GM21528 (cell line): ENCODE measurements around the gene LBH.

Experiments
- ATAC-seq: cut with Tn5 transposase; IDR thresholded peaks from one replicate; pipeline ENCODE4 v1.9.1; 2021; ENCODE audit warnings: mild to moderate bottlenecking, moderate library complexity; ENCODE audit not compliant: unreplicated experiment, low FRiP score

LBH gene

DNA sequence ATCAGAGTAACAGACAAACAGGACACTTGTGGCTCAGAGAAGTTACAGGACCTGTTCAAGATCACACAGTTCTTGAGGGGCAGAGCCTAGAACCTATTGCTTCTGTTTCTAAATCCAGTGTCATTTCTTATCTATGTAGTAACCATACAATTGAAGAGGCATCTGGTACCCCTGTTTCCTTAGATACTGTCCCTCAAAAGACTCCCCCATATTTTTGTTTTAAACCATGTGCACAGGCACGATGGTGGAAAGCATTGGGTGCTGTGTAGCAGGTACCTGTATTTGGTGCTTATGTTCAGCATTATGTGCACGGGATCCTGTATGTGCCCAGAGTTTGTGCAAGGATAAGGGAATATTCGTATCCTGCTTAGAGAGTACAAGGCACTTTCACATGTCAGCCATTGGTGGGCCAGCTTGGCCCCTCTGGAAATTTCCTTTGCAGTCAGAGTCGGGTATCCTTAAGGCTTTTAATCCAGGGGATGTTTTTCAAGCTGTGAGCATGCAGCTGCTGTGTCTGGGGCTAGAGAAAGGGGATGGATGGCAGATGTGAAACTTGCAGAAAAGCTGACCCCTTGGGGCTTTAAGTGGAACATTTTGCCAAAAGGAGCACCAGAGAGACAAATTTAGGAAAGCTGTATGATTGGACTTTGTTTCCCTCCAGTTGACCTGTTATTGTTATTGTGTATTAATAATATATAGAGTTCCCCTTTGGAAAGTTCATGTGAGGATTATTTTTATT, 2.1 kb downstream of the LBH start:
- ATAC-seq, result no peak

DNA sequence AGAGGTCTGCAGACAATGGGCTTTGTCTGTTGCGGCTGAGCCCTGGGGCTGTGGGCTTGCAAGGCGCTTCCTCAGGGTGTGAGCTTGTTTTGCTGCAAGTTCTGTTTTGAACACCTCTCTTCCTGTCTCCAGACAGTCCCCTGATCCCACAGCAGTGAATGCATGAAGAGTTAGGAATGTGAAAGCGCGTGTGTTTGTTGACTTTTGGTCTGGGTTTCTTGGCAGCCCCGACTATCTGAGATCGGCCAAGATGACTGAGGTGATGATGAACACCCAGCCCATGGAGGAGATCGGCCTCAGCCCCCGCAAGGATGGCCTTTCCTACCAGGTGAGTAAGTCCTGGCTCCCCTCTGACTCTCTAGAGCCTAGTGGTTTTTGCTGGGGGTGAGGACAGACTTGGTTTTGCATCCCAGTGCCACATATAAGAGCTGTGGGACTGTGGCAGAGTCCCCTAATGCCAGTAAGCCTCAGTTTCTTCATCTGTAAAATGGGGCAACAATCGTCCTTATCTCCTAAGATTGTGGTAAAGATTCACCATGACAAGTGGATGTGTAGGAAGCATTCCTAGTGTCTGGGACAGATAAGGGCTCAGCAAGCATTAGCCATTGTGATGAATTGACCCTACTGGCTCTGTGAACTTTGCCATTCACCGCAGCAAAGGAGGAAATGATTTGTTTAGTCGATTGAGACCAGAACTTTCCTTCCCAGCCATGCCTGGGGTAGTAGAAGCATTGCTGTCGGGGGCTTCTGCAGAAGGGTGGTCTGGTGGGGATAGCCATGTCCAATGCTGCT, 3.0 kb downstream of the LBH start:
- no peak for ATAC-seq

DNA sequence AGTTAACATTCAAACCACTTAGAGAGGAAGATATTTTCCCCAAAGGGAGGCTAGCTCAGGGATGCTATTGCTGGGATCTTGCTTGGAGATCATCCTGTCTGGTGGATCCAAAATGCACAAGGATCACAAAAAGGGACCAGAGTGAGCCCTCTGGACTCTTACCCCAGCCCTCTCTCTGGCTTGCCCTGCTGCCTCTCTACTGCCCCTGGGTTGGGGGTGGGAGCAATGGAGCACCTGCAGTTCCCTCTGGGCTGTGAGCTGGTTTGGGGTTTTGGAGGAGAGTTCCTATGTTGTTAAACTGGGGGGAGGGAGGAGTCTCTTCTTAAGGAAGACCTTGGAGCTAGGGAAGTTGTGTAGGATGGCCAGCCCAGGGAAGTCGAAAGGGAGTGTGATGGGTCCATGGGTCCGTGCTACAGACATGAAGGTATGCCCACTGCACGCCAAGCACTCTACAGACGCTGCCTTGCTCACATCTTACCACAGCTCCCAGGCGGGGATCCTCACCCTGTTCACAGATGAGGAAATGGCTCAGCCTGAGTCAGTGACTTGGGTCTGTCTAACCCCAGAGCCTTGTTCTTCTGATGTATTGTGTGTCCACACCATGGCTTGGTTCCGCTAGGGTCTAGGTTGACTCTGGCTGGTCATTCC, 3.8 kb downstream of the LBH start:
- no peak for ATAC-seq

DNA sequence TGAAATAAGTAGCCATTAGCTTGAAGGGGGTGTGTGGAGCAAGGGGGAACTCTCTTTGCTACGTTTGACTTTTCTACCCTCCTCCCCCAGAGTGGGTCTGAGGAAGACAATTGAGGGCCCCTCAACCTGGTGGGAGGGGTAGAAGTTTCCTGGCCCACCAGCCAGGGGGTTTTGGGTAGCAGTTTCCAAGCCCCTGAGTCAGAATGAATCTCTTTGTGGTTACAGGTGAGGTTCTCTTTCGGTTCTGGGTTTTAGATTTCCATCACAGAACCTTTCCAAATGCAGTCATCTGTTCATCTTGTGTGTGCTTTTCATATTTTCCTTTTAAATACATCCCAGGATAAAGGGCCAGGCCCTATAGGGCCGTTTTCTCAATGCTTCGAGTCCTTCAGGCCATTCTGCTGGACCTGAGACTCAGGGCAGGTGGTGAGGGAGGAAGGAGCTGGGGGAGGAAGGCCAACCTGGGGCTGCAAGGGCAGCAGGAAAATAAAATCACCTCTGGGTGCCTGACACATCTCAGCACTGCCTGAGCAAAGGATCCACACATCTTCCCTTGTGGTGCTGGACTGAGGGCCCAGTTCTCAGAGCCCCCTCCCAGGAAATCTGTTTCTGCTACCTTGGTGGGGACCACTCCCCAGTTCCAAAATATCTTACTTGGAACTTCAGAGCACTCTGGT, 4.7 kb downstream of the LBH start:
- ATAC-seq, result no peak

DNA sequence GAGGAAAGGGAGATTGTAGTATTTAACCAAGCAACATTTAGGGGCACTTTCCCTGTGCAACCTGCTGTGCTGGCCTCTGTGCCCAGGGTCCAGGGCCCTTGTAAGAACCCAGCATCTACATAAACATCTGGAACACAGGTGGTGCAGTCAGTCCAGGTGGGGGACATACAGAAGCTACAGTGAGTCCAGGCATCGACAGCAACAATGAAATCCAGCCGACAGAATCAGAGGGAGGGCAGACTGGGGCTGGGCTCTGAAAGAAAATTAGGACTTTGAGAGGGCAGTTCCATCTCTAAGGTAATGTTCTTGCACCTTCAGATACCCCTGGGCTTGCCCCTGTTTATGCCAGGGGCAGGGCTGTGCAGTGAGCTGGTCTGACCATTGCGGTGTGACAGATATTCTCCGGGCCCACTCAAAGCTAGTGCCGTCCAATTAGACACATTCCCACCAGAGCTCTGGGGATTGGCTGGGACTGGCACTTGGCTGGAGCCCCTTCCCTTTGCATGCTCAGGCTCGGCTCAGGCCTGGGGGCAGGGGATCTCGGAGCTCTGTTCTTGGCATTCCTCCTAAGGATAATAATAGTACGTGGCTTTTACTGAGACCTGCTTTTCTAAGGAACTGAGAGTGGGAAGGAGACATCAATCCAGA, 5.4 kb downstream of the LBH start:
- ATAC-seq, result no peak

DNA sequence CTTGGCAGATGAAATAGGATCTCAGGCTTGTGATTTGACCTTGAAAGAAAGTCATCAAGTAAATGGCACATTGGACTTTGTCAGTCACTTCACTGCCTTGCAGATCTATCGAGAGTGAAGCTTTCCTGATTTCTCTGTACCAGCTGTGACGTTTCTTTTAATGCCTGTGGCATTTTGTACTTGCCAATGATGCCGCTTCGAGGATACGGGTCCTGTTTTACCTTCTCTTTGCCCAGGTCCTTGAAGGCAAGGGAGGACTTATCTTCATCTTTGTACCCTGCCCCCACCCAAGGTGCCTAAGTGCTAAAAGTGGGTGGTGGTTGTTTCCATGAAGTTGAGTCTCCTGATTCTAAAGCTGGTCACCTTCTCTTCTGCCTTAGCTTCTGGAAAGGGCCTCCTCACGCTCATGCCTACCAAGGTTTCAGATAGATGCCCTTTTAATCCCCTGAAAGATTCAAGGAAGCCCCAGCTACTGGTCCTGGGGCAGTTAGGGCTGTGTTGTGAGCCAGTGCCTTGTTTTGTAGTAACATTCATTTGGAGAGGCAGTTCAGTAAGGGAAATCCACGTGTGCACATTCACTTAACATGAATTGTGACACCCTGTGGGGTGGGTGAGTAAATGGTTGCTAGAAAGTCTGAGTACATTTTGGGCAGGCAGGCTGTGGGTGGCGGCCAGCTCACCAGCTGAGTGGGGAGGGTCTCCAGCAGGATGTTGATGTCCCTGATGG, 6.1 kb downstream of the LBH start:
- ATAC-seq, result no peak

DNA sequence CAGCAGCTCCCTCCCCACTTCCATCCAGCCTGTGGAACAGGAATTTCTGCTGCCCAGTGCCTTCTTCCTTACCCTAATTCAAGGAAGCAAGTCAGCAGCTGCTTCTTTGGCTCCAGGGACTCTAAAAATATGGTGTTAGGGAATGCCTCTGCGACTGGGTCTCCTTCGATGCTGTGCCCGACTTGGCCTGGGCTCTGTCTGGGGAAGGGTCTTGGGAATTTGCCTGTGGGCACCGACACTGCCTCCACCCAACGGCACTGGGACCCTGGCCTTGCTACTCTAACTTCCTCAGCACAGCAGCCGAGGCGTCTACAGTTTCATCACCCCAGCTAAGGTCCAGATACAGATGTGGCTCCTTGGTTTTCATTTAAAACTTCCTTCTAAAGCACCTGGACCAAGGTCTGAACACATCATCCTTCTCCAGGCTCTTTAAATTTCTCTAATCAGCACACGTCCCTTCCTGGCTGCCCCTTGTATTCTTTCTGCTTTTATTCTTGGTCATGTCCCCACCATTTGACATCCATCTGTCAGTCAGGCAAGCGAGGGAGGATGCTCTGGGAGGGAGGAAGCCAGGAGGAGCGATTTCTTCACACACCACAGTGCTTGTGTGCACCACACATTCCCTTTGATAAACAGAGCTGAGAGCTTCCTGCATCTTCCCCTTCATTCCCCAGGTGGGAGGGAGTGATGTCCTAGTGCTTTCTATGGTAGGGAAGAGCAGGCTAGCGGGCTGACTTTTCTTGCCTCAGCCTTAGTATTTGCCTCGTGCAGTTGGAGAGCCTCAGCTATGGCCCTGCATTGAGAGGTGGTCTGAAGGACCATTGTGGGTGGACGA, 6.8 kb downstream of the LBH start:
- ATAC-seq, result no peak

DNA sequence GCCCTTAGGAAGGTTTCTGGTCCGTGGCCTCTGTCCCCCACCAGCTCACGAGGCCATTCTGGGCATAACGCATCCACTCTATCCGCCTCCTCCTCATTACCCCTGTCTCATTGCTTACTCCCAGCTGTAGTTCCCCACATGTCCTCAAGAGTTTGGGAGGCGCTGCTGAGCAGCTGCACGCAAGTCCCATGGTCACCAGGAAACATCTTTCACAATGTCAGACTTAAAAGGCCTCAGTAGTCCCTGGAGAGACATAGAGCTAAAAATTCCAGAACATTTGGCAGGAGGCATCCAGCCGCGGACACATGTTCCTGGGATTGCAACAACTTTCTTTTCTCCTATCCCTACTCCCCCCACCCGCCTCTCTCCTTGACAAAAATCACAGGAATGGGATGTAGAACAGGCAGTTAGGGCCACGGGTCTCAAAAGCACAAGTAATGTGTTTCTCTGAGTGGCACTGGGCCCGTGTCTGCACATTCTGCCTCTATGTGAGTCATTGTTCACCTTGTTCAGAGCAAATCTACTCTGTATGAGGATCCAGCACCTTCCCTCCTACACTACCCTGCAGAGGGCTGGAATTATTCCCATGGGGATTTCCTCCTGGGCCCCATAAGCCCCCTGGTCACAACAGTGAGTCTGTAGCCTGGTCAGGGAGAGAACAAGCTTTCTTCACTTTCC, 8.1 kb downstream of the LBH start:
- ATAC-seq, result no peak

DNA sequence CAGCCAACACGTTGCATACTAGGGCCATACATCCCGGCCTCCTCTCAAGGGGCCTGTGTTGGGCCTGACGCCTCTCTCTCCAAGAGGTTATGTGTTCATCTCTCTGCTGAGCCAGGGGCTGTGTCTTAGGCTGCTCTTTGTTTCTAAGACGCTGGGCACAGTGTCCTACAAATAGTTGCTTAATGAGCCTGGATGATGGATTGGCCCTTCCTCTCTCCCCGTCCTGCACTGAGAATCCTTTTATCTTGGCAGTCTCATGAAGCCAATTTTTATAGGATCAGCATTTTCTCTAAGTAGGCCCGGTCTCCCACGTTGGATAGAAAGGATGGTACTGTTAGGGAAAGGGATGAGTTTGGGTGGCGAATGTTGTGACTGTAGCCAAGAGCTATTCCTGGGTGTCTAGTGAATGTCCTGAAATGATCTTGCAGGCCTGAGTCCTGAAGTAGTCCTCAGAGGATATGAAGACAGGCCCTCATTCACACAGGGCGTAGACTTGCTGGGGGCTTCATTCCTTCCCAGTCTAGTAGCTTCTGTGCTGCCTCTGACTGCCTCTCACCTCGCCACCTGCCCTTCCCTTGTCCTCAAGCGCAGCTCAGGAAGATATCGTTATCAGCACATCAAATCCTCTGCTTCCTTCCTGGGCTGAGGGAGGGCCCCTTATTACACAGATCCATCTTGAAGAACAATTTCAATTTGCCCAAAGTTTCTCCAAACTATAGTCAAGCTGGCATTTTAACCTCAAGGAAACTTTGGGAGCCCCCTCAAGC, 8.8 kb downstream of the LBH start:
- ATAC-seq, result no peak

DNA sequence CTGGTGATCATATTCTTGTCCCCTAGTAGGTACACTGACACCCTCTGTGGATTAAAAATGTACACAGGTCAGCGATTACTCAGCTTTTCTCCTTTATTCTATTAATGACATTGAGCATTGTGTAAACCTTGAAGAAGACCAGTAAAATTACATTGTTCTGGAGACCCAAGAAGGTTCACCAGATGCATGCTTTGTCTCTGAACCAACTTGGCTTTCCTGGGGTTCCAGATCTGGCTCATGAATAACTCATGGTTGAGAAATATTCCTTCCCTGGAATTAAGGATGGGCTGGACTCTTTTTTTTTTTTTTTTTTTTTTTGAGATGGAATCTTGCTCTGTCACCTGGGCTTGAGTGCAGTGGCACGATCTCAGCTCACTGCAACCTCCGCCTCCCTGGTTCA, 11.9 kb downstream of the LBH start:
- no peak for ATAC-seq

DNA sequence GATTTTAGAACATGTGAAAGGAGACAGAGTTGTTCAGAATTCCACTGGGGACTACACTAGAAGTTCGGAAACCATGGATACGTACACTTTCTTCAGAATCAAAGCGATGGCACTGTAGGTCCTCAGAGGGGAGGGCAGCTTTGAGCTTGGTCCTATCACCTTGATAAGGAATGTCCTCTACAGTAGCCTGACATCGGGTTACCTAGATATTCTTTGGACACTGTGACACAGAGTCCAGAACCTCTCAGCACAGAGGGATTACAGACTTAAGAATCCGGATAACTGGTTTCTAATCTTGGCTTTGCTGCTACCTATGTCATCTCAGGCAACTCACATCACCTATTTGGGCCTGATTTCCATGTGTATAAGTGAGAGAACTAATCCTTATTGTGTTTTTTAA, 14.0 kb downstream of the LBH start:
- ATAC-seq, result no peak

DNA sequence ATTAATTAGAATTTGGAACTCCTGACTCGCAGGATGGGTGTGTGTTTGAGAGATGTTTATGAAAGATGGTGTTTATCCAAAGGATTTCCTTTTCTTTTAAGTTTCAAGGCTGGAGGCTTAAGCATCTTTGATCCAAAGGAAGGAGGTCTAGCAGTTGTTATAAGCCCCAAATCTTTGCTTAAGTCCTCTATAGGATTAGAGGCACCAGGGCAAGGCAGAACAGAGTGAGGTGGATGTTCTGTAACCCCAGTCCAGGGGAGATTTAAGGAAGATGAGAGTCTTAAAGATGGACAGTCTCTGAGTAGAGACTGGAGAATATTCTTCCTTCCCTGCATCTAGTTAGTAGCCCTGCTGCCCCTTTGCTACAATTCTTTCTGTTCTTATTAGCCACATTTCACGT, 17.5 kb downstream of the LBH start:
- ATAC-seq, result no peak

DNA sequence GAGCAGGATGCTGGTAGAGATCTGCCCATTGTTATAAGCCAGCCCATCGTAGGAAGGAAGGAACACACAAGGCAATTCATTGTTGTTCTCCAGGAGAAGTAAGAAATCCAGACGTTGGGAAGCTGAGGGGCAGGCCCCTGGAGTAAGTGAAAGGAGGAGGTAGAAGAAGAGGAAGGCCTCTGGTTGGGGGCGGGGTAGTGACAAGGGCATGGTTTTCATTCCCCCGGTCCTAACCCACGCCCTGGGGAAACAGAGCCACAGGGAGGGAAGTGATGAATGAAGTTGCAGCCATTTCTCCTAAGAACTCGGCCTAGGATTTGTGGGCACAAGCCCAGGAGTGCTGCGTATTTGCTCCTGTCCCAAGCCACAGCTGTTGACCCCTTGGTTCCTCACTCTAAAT, 18.0 kb downstream of the LBH start:
- ATAC-seq, result no peak

DNA sequence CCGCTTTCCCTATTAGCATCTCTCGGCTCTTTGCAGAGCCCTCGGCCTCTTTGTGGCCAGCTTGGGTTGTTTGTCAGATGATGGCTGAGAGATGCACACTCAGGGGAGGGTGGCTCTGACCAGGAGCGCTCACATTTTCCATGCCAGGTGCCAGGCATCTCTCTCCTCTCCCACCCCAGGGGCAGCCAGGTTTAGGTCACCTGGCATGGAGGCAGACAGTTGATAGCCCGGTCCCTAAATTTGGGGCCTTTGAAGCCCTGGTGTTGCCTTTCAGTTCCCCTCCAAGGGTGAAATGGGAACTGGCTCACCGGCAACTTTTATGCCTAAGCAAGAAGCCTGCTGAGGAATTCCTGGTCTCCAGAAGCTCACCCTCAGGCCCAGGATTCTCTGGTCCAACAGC, 19.1 kb downstream of the LBH start:
- ATAC-seq, result no peak

DNA sequence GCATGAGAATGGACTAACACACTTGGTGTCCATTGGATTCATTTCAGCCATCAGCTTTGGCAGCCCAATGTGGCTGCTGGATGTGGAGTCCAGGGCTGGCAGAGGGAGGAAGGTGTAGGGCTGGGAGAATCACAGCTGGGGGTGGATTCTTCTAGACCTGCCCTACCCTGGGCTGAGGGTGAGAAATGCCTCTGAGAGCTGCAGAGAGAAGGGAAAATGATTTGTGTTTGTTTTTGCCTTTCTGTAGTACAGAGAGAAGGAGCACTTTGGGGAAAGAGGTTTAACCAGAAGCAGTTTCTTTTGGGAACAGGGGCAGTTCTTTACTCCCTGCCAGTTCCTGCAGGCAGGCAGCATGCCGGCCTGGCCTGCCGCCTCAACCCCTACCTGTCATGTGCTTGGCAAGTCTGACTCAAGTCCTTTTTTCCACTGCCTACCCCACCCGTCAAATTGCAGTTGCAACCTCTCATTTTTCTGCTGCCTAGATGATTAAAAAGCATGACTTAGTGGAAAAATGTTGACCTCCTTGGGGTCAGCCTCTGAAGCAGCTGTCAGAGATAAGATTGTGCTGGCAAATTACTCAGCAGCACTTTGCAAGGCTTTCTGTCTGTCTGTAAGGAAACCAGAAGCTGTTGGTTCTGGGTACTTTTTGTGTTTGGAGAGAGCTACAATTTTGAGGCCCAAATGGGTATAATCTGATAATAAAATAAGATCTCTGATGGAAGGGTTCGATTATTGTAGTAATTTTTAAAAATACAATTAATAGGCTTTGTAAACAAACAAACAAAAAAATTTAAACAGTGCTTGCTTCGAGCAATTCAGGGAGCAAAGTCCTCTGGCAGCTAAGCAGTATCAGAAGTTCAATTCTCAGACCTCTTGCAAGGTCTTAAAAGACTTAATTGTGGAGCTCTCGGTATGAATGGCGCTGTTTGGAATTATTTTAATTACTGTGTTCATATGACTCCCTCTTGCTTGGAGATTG, 21.7 kb downstream of the LBH start:
- no peak for ATAC-seq

DNA sequence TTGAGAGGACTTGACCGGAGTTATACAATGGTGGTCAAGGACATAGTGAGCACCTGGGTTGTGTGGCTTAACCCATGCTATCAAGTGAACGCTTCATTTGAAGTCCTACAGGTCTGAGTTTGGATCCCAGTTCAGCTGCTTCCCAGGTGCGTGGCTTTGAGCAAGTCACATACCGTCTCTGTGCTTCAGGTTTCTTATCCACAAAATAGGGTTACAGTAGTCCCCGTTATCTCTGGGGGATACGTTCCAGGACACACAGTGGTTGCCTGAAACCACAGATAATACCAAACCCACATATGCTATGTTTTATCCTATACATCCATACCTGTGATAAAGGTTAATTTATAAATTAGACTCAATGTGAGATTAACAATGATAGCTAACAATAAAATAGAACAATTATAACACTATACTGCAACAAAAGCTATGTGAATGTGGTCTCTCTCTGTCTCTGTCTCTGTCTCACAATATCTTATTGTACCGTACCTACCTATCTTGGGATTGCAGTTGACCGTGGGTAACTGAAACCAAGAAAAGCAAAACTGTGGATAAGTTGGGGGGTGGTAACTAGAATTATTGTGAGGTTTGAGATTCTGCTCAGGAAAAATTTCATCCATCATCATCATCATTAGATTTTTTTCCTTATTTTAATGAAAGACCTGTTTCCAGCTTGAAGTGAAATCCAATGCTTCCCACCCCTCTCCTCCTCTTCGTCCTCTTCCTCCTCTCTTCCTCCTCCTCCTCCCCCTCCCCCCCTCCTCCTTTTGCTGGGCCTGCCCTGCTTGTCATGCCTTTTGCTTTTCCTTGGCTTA, 22.7 kb downstream of the LBH start:
- no peak for ATAC-seq
